GM18505 (cell line): ENCODE results near the gene KRT1.

Experiments used
- ATAC-seq: cut with Tn5 transposase; IDR thresholded peaks from one replicate; pipeline ENCODE4 v1.9.1; 2021; ENCODE audit not compliant: unreplicated experiment
- POLR2A ChIP-seq: IDR thresholded peaks from 4 replicates; pipeline ENCODE4 v1.6.1; 2011; ENCODE audit warnings: borderline replicate concordance; ENCODE audit not compliant: insufficient read depth, insufficient read length; ENCODE audit errors: extremely low read depth

Gene KRT1

GRCh38 chr12:52655720-52656124 is 24.5 kb downstream of the KRT1 start:
- no peak for ATAC-seq

GRCh38 chr12:52655251-52655650 is 25.0 kb downstream of the KRT1 start:
- ATAC-seq = no peak
- no peak for TF ChIP-seq POLR2A

More at GRCh38 chr12:52655720-52656124, 24.5 kb downstream of the KRT1 start:
- TF ChIP-seq POLR2A = no peak

DNA sequence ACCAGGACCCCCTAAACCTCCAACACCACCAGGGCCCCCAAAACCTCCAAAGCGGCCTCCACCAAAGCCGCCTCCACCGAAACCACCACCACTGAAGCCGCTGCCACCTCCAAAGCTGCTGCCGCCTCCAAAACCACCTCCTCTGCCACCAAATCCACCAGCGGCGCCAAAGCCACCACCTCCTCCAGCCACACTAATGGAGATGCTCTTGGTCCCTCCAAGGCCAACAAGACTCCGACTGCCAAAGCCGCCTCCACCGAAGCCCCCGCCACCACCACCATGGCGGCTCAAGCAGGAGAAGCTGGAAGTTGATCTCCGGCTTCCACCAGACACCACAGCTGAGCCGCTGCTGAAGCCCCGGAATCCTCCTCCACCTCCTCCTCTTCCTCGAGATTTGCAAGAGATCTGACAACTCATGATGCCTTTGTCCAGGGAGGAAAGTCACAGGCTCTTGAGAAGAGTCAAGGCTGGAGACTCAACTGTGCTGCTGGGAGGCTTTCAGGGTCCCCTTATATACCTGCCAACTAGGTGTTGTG is 28.4 kb downstream of the KRT1 start, which contains the start of gene KRT2:
KRT2 (minus strand) TSS at position 486 of the 536 bp plus-strand sequence; CDS start at position 417, 69 bp downstream.
- no peak for ATAC-seq

DNA sequence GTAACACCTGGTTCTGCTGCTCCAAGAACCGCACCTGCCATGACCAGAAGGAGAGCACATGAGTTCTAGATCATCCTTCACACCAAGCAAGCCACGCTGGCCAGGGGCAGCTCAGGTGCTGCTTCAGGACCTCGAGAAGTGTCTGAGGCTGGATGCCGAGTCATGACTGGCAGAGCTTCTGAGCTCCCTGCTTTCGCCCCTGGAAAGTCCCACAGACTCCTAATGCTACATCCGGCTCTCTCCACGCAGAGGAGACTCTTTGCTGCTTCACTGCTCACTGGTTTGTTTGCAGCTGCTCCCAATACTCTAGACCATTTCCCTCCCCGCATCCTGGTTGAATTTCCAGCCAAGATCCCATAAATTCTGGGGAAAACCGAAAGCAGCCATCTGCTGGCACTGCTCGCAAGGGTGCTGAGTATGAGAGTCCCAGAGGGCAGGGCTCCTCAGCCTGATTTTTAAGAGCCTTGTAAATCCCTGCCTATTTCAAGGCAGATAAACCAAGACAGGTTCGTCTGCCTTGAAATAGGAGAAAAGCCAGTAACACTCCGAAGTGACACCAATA is 29.6 kb downstream of the KRT1 start:
- no peak for ATAC-seq
- no peak for TF ChIP-seq POLR2A

More for the DNA sequence above, 28.4 kb downstream of the KRT1 start, which contains the start of gene KRT2:
- TF ChIP-seq POLR2A = no peak

GRCh38 chr12:52649066-52649465 is 31.1 kb downstream of the KRT1 start:
- no peak for TF ChIP-seq POLR2A
- no peak for ATAC-seq

DNA sequence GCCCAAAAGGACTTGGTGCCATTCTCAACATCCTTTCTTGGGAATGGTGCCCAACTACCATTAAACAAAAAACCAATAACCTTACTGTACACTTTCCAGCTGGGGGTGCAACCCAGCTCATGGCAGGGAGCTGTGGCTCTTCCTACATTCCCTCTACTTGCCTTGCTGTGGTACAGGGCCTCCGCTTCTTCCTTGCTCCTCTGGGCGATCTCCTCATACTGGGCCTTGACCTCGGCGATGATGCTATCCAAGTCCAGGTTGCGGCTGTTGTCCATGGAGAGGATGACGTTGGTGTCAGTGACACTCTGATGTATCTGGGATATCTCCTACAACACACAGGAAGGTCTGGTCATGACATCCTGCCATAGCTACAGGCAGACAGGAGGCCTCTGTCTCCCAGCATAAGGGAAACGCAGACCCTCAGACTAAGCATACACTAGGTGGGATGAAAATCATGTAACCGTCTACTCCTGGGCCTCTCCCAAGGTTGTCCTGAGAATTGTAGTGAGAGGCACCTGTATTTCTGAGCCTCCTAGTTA is 32.1 kb downstream of the KRT1 start:
- TF ChIP-seq POLR2A = no peak
- no peak for ATAC-seq

DNA sequence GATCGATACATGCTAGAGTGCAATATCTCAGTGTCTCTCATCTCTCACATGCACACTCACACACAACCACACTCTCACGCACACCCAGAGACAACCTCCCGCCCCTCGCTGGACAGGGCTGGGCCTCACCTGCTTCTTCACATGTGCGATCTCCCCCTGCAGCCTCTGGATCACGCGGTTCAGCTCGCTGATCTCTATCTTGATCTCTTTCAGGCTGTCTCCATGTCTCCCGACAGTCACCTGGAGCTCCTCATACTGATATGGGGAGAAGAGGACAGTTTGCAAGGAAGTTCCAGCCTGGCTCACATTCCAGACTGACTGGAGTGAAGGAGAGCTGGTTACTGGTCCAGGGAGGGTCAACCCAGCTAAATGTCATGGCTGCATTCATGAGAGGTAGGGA is 32.6 kb downstream of the KRT1 start:
- ATAC-seq = no peak
- no peak for TF ChIP-seq POLR2A

DNA sequence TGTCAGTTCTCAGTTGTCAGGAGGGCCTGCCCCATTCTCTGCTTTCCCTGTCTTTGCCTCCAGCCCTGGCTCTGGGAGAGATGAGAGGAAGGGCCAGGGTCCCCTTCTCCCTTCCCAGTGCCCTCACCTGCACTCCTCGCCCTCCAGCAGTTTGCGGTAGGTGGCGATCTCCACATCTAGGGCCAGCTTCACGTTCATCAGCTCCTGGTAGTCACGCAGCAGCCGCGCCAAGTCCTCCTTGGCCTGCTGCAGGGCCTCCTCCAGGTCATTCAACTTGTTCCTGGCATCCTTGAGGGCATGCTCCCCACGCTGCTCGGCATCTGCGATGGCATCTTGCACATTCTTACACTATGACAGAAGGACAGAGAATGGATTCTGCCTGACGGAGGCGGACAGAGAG is 33.6 kb downstream of the KRT1 start:
- ATAC-seq = no peak
- no peak for TF ChIP-seq POLR2A

DNA sequence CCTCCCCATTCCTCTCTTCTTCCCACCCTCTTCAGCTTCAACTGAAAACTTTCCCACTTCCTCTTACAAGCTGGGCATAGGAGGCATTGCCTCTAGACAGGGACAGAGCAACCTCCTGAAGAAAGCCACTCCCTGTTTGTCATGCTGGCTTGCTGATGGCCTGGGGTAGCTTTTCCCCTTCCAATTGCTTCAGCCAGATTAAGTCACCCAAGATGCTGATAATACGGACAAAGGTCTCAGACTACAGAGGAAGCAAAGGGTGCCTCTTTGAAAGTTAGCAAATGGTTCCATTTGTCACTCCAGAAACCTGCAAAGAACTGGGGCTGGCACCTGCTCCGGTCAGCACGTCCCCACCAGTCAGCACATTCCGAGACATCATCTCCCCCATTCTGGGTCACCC is 34.2 kb downstream of the KRT1 start:
- no peak for ATAC-seq
- TF ChIP-seq POLR2A = no peak

DNA sequence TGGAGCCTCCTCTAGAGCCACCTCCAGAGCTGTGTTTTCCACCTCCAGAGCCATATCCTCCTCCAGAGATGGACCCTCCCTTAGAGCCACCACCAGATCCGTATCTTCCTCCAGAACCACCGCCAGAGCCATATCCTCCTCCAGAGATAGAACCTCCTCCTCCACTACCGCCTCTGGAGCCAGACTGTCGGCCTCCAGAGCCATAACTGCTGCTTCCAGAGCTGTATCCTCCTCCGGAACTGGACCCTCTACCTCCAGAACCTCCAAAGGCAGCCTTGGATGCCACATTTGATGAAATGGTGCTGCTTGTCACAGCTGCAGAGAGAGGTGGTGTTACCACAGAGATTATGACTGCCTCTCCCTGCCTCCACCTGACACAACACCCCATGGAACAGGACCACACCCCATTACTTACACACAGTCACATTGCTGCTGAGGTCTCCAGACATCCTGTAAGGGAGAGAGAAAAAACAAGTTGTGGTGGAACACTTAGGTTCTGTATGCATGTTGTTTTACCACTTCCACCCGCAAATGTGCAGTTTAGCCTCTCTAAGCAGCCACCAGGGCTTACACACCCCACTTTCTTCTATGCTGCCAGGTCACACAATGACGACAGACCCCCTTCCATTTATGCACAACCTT is 35.0 kb downstream of the KRT1 start:
- TF ChIP-seq POLR2A = no peak
- no peak for ATAC-seq

- TF ChIP-seq POLR2A = no peak
- no peak for ATAC-seq
Measured at GRCh38 chr12:52644078-52644415, 36.2 kb downstream of the KRT1 start.

GRCh38 chr12:52643233-52644077 is 36.8 kb downstream of the KRT1 start:
- ATAC-seq = no peak

GRCh38 chr12:52641468-52641867 is 38.7 kb downstream of the KRT1 start:
- TF ChIP-seq POLR2A = no peak

More at GRCh38 chr12:52643233-52644077, 36.8 kb downstream of the KRT1 start:
- no peak for TF ChIP-seq POLR2A

More at GRCh38 chr12:52641468-52641867, 38.7 kb downstream of the KRT1 start:
- ATAC-seq = no peak
